ENCODE data around the gene PTPRCAP. TPM values are rescaled to one million over a fixed set of nuclear protein-coding genes. Genes with fewer than 3 reads are reported as not detected.

The PTPRCAP gene
- total and polyA plus RNA-seq, 5 donors from 2014 or later = 291 to 1,084 (median 970) TPM

GRCh38 chr11:67401495-67402191 lies 35.8 kb downstream of the PTPRCAP start, which contains the start of gene PPP1CA:
Gene PPP1CA, minus strand, starts transcription at chr11:67401858. Its CDS starts 76 bp downstream, at chr11:67401782.
- peaks cover 0 to 81% (median 29%) of the 10 kb centered on the region in 4 donors for H3K4me1 Mint-ChIP-seq
- H3K27me3 ChIP-seq (ENCODE audit: control insufficient read depth, insufficient read depth, low read length) = no peaks in the 10 kb centered on the region
- peaks cover 86% of the 10 kb centered on the region for H3K4me1 ChIP-seq (ENCODE audit: control insufficient read depth, insufficient read depth, low read length, poor library complexity, severe bottlenecking)
- peak within 1 kb of the TSS; percentile 84 to 95 (median 92) for H3K27ac Mint-ChIP-seq
- ATAC-seq (ENCODE audit: low read depth in 2 of 2) (peak; percentile 69 to 75), DNase-seq (peak; percentile 86 to 91 (median 91))
- no peaks in the 10 kb centered on the region for H3K9me3 ChIP-seq (ENCODE audit: control insufficient read depth in 2 of 2, low read length in 2 of 2)
- no peaks in the 10 kb centered on the region for H3K9me3 Mint-ChIP-seq
- peaks cover 12% of the 10 kb centered on the region for H3K36me3 Mint-ChIP-seq
- peak within 1 kb of the TSS; percentile 94 to 99 (median 97) for H3K4me3 Mint-ChIP-seq
- H3K27me3 Mint-ChIP-seq = peaks cover 6% of the 10 kb centered on the region
- H3K4me3 ChIP-seq (ENCODE audit: low read depth, low read length) = peak within 1 kb of the TSS; percentile 93
- H3K27ac ChIP-seq (ENCODE audit: insufficient read depth, low read length, poor library complexity, severe bottlenecking) = peak within 1 kb of the TSS; percentile 87
- H3K36me3 ChIP-seq (ENCODE audit: control insufficient read depth, insufficient read depth, low read length) = peaks cover 37% of the 10 kb centered on the region

GRCh38 chr11:67400942-67401494 lies 36.5 kb downstream of the PTPRCAP start:
- peak overlapping the region in 2 of 3 donors; percentile 84 to 88 for H3K27ac Mint-ChIP-seq
- peaks cover 12% of the 10 kb centered on the region for H3K36me3 Mint-ChIP-seq
- H3K4me3 Mint-ChIP-seq = peak overlapping the region; percentile 83 to 97 (median 90)
- DNase-seq (no peak), ATAC-seq (ENCODE audit: low read depth in 2 of 2) (no peak)
- peaks cover 35% of the 10 kb centered on the region for H3K36me3 ChIP-seq (ENCODE audit: control insufficient read depth, insufficient read depth, low read length)
- peak overlapping the region; percentile 78 for H3K4me3 ChIP-seq (ENCODE audit: low read depth, low read length)
- no peaks in the 10 kb centered on the region for H3K9me3 Mint-ChIP-seq
- H3K4me1 ChIP-seq (ENCODE audit: control insufficient read depth, insufficient read depth, low read length, poor library complexity, severe bottlenecking) = peaks cover 84% of the 10 kb centered on the region
- peak overlapping the region; percentile 87 for H3K27ac ChIP-seq (ENCODE audit: insufficient read depth, low read length, poor library complexity, severe bottlenecking)
- no peaks in the 10 kb centered on the region for H3K9me3 ChIP-seq (ENCODE audit: control insufficient read depth in 2 of 2, low read length in 2 of 2)
- peaks cover 0 to 80% (median 25%) of the 10 kb centered on the region in 4 donors for H3K4me1 Mint-ChIP-seq
- no peaks in the 10 kb centered on the region for H3K27me3 ChIP-seq (ENCODE audit: control insufficient read depth, insufficient read depth, low read length)
- H3K27me3 Mint-ChIP-seq = peaks cover 6% of the 10 kb centered on the region

- Histone ChIP-seq H3K27me3 (ENCODE audit: control insufficient read depth, insufficient read depth, low read length) (no peaks in the 10 kb centered on the region), H3K27ac (ENCODE audit: insufficient read depth, low read length, poor library complexity, severe bottlenecking) (peak overlapping the region; percentile 87), H3K4me3 (ENCODE audit: low read depth, low read length) (peak overlapping the region; percentile 78), H3K36me3 (ENCODE audit: control insufficient read depth, insufficient read depth, low read length) (peaks cover 32% of the 10 kb centered on the region), H3K9me3 (ENCODE audit: control insufficient read depth in 2 of 2, low read length in 2 of 2) (no peaks in the 10 kb centered on the region), H3K4me1 (ENCODE audit: control insufficient read depth, insufficient read depth, low read length, poor library complexity, severe bottlenecking) (peaks cover 78% of the 10 kb centered on the region)
- peaks cover 11% of the 10 kb centered on the region for H3K36me3 Mint-ChIP-seq
- DNase-seq (no peak), ATAC-seq (ENCODE audit: low read depth in 2 of 2) (no peak)
- no peaks in the 10 kb centered on the region for H3K9me3 Mint-ChIP-seq
- H3K4me1 Mint-ChIP-seq = peaks cover 0 to 76% (median 23%) of the 10 kb centered on the region in 4 donors
- peak overlapping the region; percentile 83 to 97 (median 90) for H3K4me3 Mint-ChIP-seq
- peak overlapping the region; percentile 69 to 88 (median 84) for H3K27ac Mint-ChIP-seq
- peaks cover 6% of the 10 kb centered on the region for H3K27me3 Mint-ChIP-seq
These were observed 37.1 kb downstream of the PTPRCAP start for GRCh38 chr11:67400251-67400941.

- H3K4me1 ChIP-seq (ENCODE audit: control insufficient read depth, insufficient read depth, low read length, poor library complexity, severe bottlenecking) = peaks cover 70% of the 10 kb centered on the region
- H3K9me3 ChIP-seq (ENCODE audit: control insufficient read depth in 2 of 2, low read length in 2 of 2) = no peaks in the 10 kb centered on the region
- ATAC-seq (ENCODE audit: low read depth in 2 of 2) (no peak), DNase-seq (no peak)
- H3K27ac ChIP-seq (ENCODE audit: insufficient read depth, low read length, poor library complexity, severe bottlenecking) = peak overlapping the region; percentile 33
- no peak overlapping the region for H3K4me3 ChIP-seq (ENCODE audit: low read depth, low read length)
- peaks cover 32% of the 10 kb centered on the region for H3K36me3 ChIP-seq (ENCODE audit: control insufficient read depth, insufficient read depth, low read length)
- Mint-ChIP-seq H3K9me3 (no peaks in the 10 kb centered on the region), H3K27me3 (peaks cover 6% of the 10 kb centered on the region), H3K36me3 (peaks cover 4% of the 10 kb centered on the region), H3K4me3 (peak overlapping the region; percentile 38 to 97 (median 82)), H3K27ac (peak overlapping the region; percentile 25 to 97 (median 44)), H3K4me1 (peaks cover 0 to 68% (median 21%) of the 10 kb centered on the region in 4 donors)
- H3K27me3 ChIP-seq (ENCODE audit: control insufficient read depth, insufficient read depth, low read length) = no peaks in the 10 kb centered on the region
These were observed 38.6 kb downstream of the PTPRCAP start for GRCh38 chr11:67398661-67399563.

GRCh38 chr11:67397986-67398660 lies 39.4 kb downstream of the PTPRCAP start:
- Histone ChIP-seq H3K9me3 (ENCODE audit: control insufficient read depth in 2 of 2, low read length in 2 of 2) (no peaks in the 10 kb centered on the region), H3K27ac (ENCODE audit: insufficient read depth, low read length, poor library complexity, severe bottlenecking) (peak overlapping the region; percentile 33), H3K36me3 (ENCODE audit: control insufficient read depth, insufficient read depth, low read length) (peaks cover 35% of the 10 kb centered on the region), H3K4me3 (ENCODE audit: low read depth, low read length) (no peak overlapping the region), H3K27me3 (ENCODE audit: control insufficient read depth, insufficient read depth, low read length) (no peaks in the 10 kb centered on the region), H3K4me1 (ENCODE audit: control insufficient read depth, insufficient read depth, low read length, poor library complexity, severe bottlenecking) (peaks cover 62% of the 10 kb centered on the region)
- Mint-ChIP-seq H3K27me3 (no peaks in the 10 kb centered on the region), H3K27ac (peak overlapping the region in 2 of 3 donors; percentile 74 to 97), H3K9me3 (no peaks in the 10 kb centered on the region), H3K4me1 (peaks cover 0 to 68% (median 19%) of the 10 kb centered on the region in 4 donors), H3K4me3 (peak overlapping the region; percentile 29 to 97 (median 70)), H3K36me3 (peaks cover 4% of the 10 kb centered on the region)
- ATAC-seq (ENCODE audit: low read depth in 2 of 2) (no peak), DNase-seq (no peak)

- Histone ChIP-seq H3K27ac (ENCODE audit: insufficient read depth, low read length, poor library complexity, severe bottlenecking) (peak overlapping the region; percentile 65), H3K27me3 (ENCODE audit: control insufficient read depth, insufficient read depth, low read length) (no peaks in the 10 kb centered on the region), H3K4me1 (ENCODE audit: control insufficient read depth, insufficient read depth, low read length, poor library complexity, severe bottlenecking) (peaks cover 62% of the 10 kb centered on the region), H3K9me3 (ENCODE audit: control insufficient read depth in 2 of 2, low read length in 2 of 2) (no peaks in the 10 kb centered on the region), H3K4me3 (ENCODE audit: low read depth, low read length) (no peak overlapping the region), H3K36me3 (ENCODE audit: control insufficient read depth, insufficient read depth, low read length) (peaks cover 35% of the 10 kb centered on the region)
- Mint-ChIP-seq H3K9me3 (no peaks in the 10 kb centered on the region), H3K27ac (peak overlapping the region; percentile 55 to 97 (median 74)), H3K4me3 (peak overlapping the region in 3 of 4 donors; percentile 39 to 97 (median 68)), H3K36me3 (peaks cover 4% of the 10 kb centered on the region), H3K27me3 (no peaks in the 10 kb centered on the region), H3K4me1 (peaks cover 0 to 67% (median 18%) of the 10 kb centered on the region in 4 donors)
- no peak for DNase-seq
- ATAC-seq (ENCODE audit: low read depth in 2 of 2) = no peak
These were observed 39.9 kb downstream of the PTPRCAP start for GRCh38 chr11:67397536-67397935.

Data from CD4-positive, CD25-positive, alpha-beta regulatory T cell (primary cell).